ENCODE measurements around the gene GJD3. TPM values are rescaled to one million over a fixed set of nuclear protein-coding genes. Genes with fewer than 3 reads are reported as not detected.

GJD3 gene
- total and polyA plus RNA-seq, 2 donors (not counting 3 experiments of a cell fraction or from before 2014, with no cell fraction given): 0.10 to 0.40 TPM

GRCh38 chr17:40378966-40379365, 14.4 kb upstream of the GJD3 start:
- Histone ChIP-seq H3K9me1 (replicated peaks; ENCODE audit: control insufficient read depth, extremely low read depth, insufficient read depth, low read length) (no peaks in the 10 kb centered on the region), H3K4me2 (ENCODE audit: insufficient read depth, low read length) (no peak overlapping the region), H4K20me1 (replicated peaks; ENCODE audit: control insufficient read depth, extremely low read depth, insufficient read depth, low read length) (no peaks in the 10 kb centered on the region), H3K79me2 (ENCODE audit: control insufficient read depth, insufficient read depth, low read length) (no peaks in the 10 kb centered on the region), H3K4me3 (replicated peaks in 1 of 3; ENCODE audit: insufficient read depth in 1 of 3, low read depth in 1 of 3, low read length in 3 of 3) (no peak overlapping the region), H3K4me1 (ENCODE audit: control insufficient read depth, extremely low read depth, insufficient read depth, low read length) (no peaks in the 10 kb centered on the region), H3K27me3 (ENCODE audit: control insufficient read depth in 2 of 2, insufficient read depth in 2 of 2, low read length in 2 of 2) (no peaks in the 10 kb centered on the region), H3K9me3 (replicated peaks; ENCODE audit: control insufficient read depth, insufficient read depth, low read length) (no peaks in the 10 kb centered on the region), H2AFZ (ENCODE audit: low read depth, low read length) (no peak overlapping the region), H3K36me3 (ENCODE audit: control insufficient read depth in 2 of 2, extremely low read depth in 1 of 2, insufficient read depth in 2 of 2, low read length in 2 of 2) (no peaks in the 10 kb centered on the region), H3K9ac (replicated peaks; ENCODE audit: extremely low read depth, insufficient read depth, low read length) (no peak overlapping the region), H3K27ac (ENCODE audit: insufficient read depth, low read depth, low read length) (no peak overlapping the region)
- FAIRE-seq (no peak), DNase-seq (ENCODE audit: low read depth, low spot score) (no peak)
- no TSS peak for BruUV-seq (replicated peaks)
- TF ChIP-seq POLR2A (IDR thresholded peaks at IDR 0.05; ENCODE audit: low read depth, low read length) (no peak), MYC (IDR thresholded peaks at IDR 0.05; ENCODE audit: low read depth, low read length) (no peak), EZH2 (IDR thresholded peaks at IDR 0.05; ENCODE audit: borderline replicate concordance, low read depth, low read length, severe bottlenecking) (no peak), POLR2AphosphoS5 (IDR thresholded peaks at IDR 0.05; ENCODE audit: insufficient read depth, low read depth, low read length) (no peak), JUN (IDR thresholded peaks at IDR 0.05; ENCODE audit: borderline replicate concordance, insufficient read depth, insufficient read length, low read depth) (no peak), GATA2 (IDR thresholded peaks at IDR 0.05; ENCODE audit: insufficient read depth, insufficient read length, low read depth, low read length) (no peak), CTCF (IDR thresholded peaks at IDR 0.05; ENCODE audit: extremely low read depth in 1 of 2, insufficient read depth in 1 of 2, low read depth in 1 of 2, low read length in 2 of 2) (no peak), FOS (IDR thresholded peaks at IDR 0.05; ENCODE audit: borderline replicate concordance, insufficient read depth, low read length) (no peak), MAX (IDR thresholded peaks at IDR 0.05; ENCODE audit: insufficient read depth, insufficient read length) (no peak)
- dilution Hi-C loops (cut with MboI; ENCODE audit: extremely low pct_ligation_motif_present, low sequenced_read_pairs): no loop called here
- intact Hi-C loops (cut with micrococcal nuclease): no loop called here
- ChIA-PET POLR2A (no interaction called here), CTCF (no interaction called here)

Measured in endothelial cell of umbilical vein (primary cell).